HCT116 (cell line): Measurements from ENCODE around the gene SEC11A. TPM values are rescaled to one million over a fixed set of nuclear protein-coding genes. Genes with fewer than 3 reads are reported as not detected.

Experiments
- ATAC-seq: fragments of 200-7000 bp; cut with Tn5 transposase; 2 replicates; pipeline ENCODE4 v1.9.1; 2020; ENCODE audit warnings: mild to moderate bottlenecking, moderate library complexity
- BruUV-seq: library from RNA; stranded (reverse); fragments of 400-500 nt; replicated peaks from 2 replicates; lab custom pipeline; 2021; lab: Mats Ljungman, UMichigan
- CTCF ChIA-PET: fragments of 300-600 bp; sonication (Branson Sonifier 250); formaldehyde crosslinking; loops from one replicate; lab custom pipeline; 2021; ENCODE audit warnings: antibody characterized with exemption; lab: Charles Lee
- POLR2A ChIA-PET: fragments of 300-600, 350-600 bp; sonication (Branson Sonifier 250); formaldehyde crosslinking; loops from one replicate; lab custom pipeline; 2021; ENCODE audit warnings: antibody characterized with exemption; lab: Charles Lee
- RAD21 ChIA-PET, 2 experiments: fragments of 300-600 bp; sonication (Branson Sonifier 250); formaldehyde crosslinking; loops; one replicate each; lab custom pipeline; 2023; ENCODE audit warnings: low total read pairs in 2 of 2; ENCODE audit not compliant: uncharacterized antibody in 2 of 2, unreplicated experiment in 2 of 2, low non-redundant PET in 1 of 2; lab: Charles Lee
- DNase-seq: peaks from one replicate; pipeline ENCODE4 v3.0.0-alpha.2; 2010; ENCODE audit warnings: low read depth, low spot score
- H2AFZ ChIP-seq: fragments of 200-600 bp; shearing (Covaris generic), sonication (generic); 2 replicates; pipeline ENCODE4 v1.6.1; 2017; ENCODE audit warnings: low read depth, mixed run types, mixed read lengths, antibody characterized with exemption, low read length; ENCODE audit not compliant: poor library complexity, severe bottlenecking
- H3K27ac ChIP-seq: 2 replicates; pipeline ENCODE4 v1.5.1; 2012; ENCODE audit warnings: low read depth, low read length
- H3K27me3 ChIP-seq: fragments of 200-600 bp; sonication (generic); 2 replicates; pipeline ENCODE4 v1.6.1; 2016; ENCODE audit warnings: mixed run types, low read length, mixed read lengths; ENCODE audit not compliant: insufficient read depth
- H3K36me3 ChIP-seq, 2 experiments: fragments of 200-500 bp in 1 of 2; fragments of 200-600 bp in 1 of 2; sonication (Bioruptor generic) in 1 of 2; sonication (generic) in 1 of 2; 2 replicates each; pipeline versions ENCODE4 v1.5.1 to v1.6.1; 2014 to 2016; ENCODE audit warnings: low read length in 2 of 2, inconsistent platforms in 1 of 2, mixed read lengths in 1 of 2, mixed run types in 1 of 2; ENCODE audit not compliant: insufficient read depth in 2 of 2, control insufficient read depth in 1 of 2
- H3K4me1 ChIP-seq, 2 experiments: fragments of 200-600 bp in 1 of 2; sonication (generic) in 1 of 2; 2 replicates each; pipeline versions ENCODE4 v1.5.1 to v1.6.1; 2012 to 2017; ENCODE audit warnings: low read length in 2 of 2, inconsistent platforms in 1 of 2, mild to moderate bottlenecking in 1 of 2, mixed read lengths in 1 of 2, mixed run types in 1 of 2, moderate library complexity in 1 of 2; ENCODE audit not compliant: insufficient read depth in 2 of 2, control insufficient read depth in 1 of 2
- H3K4me2 ChIP-seq: fragments of 200-600 bp; sonication (generic); 2 replicates; pipeline ENCODE4 v1.6.1; 2017; ENCODE audit warnings: mixed run types, low read length, mixed read lengths
- H3K4me3 ChIP-seq, 2 experiments: fragments of 200-600 bp in 1 of 2; sonication (generic) in 1 of 2; replicated peaks in 1 of 2; 2 replicates each; pipeline ENCODE4 v1.5.1; 2011 to 2016; ENCODE audit warnings: low read length in 2 of 2, control low read depth in 1 of 2, low read depth in 1 of 2, mild to moderate bottlenecking in 1 of 2, mixed read lengths in 1 of 2, mixed run types in 1 of 2
- H3K79me2 ChIP-seq: fragments of 200-600 bp; sonication (generic); 2 replicates; pipeline ENCODE4 v1.6.1; 2017; ENCODE audit warnings: mild to moderate bottlenecking, mixed run types, low read length, moderate library complexity, mixed read lengths; ENCODE audit not compliant: insufficient read depth
- H3K9ac ChIP-seq: fragments of 200-600 bp; sonication (generic); 2 replicates; pipeline ENCODE4 v1.6.1; 2016; ENCODE audit warnings: low read length, mixed read lengths
- H3K9me2 ChIP-seq: fragments of 200-600 bp; sonication (generic), shearing (Covaris generic); 2 replicates; pipeline ENCODE4 v1.6.1; 2017; ENCODE audit warnings: mixed run types, mild to moderate bottlenecking, moderate library complexity; ENCODE audit not compliant: insufficient read depth
- H3K9me3 ChIP-seq, 2 experiments: fragments of 200-500 bp in 1 of 2; fragments of 200-600 bp in 1 of 2; sonication (Bioruptor generic) in 1 of 2; sonication (generic) in 1 of 2; 2 replicates each; pipeline ENCODE4 v1.6.1; 2014 to 2017; ENCODE audit warnings: low read length in 2 of 2, mixed read lengths in 2 of 2, inconsistent platforms in 1 of 2, low read depth in 1 of 2, mild to moderate bottlenecking in 1 of 2, mixed run types in 1 of 2, moderate library complexity in 1 of 2; ENCODE audit not compliant: control insufficient read depth in 1 of 2, insufficient read depth in 1 of 2
- H4K20me1 ChIP-seq: fragments of 200-600 bp; sonication (generic), shearing (Covaris generic); 2 replicates; pipeline ENCODE4 v1.6.1; 2017; ENCODE audit warnings: mixed run types, mild to moderate bottlenecking, moderate library complexity; ENCODE audit not compliant: insufficient read depth
- CBX3 ChIP-seq: IDR thresholded peaks from 2 replicates; pipeline ENCODE4 v1.6.1; 2012; ENCODE audit warnings: low read depth
- ELF1 ChIP-seq: IDR thresholded peaks from 2 replicates; pipeline ENCODE4 v1.6.1; 2012; ENCODE audit warnings: low read depth, borderline replicate concordance
- EZH2 ChIP-seq: fragments of 200-600 bp; sonication (generic); IDR thresholded peaks from 2 replicates; pipeline ENCODE4 v1.6.1; 2017; ENCODE audit warnings: antibody characterized with exemption, mixed run types
- EZH2phosphoT487 ChIP-seq: fragments of 200-600 bp; IDR thresholded peaks from 2 replicates; pipeline ENCODE4 v1.6.1; 2018; ENCODE audit warnings: antibody characterized with exemption, borderline replicate concordance
- POLR2AphosphoS5 ChIP-seq: IDR thresholded peaks from 2 replicates; pipeline ENCODE4 v1.6.1; 2011; ENCODE audit warnings: mild to moderate bottlenecking, low read depth, low read length, moderate library complexity
- SIN3A ChIP-seq: IDR thresholded peaks from 2 replicates; pipeline ENCODE4 v1.6.1; 2012; ENCODE audit warnings: low read depth
- SP1 ChIP-seq: IDR thresholded peaks from 2 replicates; pipeline ENCODE4 v1.6.1; 2012; ENCODE audit warnings: low read depth
- SRF ChIP-seq: IDR thresholded peaks from 2 replicates; pipeline ENCODE4 v1.6.1; 2012; ENCODE audit warnings: low read depth
- YY1 ChIP-seq: IDR thresholded peaks from 2 replicates; pipeline ENCODE4 v1.6.1; 2011; ENCODE audit warnings: low read length, low read depth, moderate library complexity, mild to moderate bottlenecking; ENCODE audit not compliant: insufficient replicate concordance; ENCODE audit errors: extremely low read depth
- intact Hi-C: fragments of 100-400 bp; cut with micrococcal nuclease; formaldehyde crosslinking; loops from 2 replicates; pipeline ENCODE4 v1.10.0; 2022
- total RNA-seq: library from RNA; stranded (reverse); gene quantifications from one replicate; pipeline ENCODE4 v1.2.1, GENCODE V29; 2021; ENCODE audit not compliant: unreplicated experiment
- TF ChIP-seq, protein P1 (sequence below), 3 experiments: fragments of 200-600 bp in 1 of 3; sonication (generic) in 1 of 3; IDR thresholded peaks in 2 of 3; conservative IDR thresholded peaks in 1 of 3; 2 replicates each; pipeline ENCODE4 v1.5.1; 2012 to 2017; ENCODE audit warnings: low read depth in 2 of 3, low read length in 2 of 3, antibody characterized with exemption in 1 of 3, borderline replicate concordance in 1 of 3, control low read depth in 1 of 3, mild to moderate bottlenecking in 1 of 3, mixed read lengths in 1 of 3, mixed run types in 1 of 3, moderate library complexity in 1 of 3; ENCODE audit not compliant: insufficient read depth in 1 of 3
- TF ChIP-seq, protein P2 (sequence below): IDR thresholded peaks from 2 replicates; pipeline ENCODE4 v1.6.1; 2012; ENCODE audit warnings: low read depth

Gene SEC11A
- total RNA-seq, 1 experiment from 2014 or later: 175 TPM

DNA sequence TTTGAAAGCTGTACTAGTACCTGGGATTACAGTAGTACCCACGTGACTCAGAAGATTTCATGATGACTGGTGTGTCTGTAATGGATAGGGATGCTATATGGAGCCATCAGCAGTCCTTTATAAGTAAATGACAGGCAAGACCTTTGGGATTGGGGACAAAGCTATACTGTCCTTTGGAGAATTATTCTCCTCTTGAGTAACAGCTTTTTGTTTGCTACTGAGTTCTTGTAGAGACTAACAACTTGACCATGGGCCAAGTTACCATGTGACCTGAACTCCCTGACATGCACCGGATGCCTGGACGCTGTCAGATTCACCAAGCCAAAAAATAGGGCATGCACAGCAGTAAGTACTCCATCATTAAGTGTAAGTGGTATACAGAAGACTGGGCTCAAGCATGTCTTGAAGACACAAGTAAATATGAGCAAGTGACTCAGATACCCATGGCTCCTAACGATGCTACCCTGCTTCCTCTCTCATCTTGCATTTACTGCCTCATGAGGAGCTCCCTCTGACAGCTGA lies 12.9 kb downstream of the SEC11A start:
- POLR2A ChIA-PET: interaction anchor here (1.3 kb wide), 1 partner anchor 13 kb away, joined by 4 read pairs; the partner anchor contains the start of gene SEC11A
- H3K9me2 ChIP-seq: no peaks in the 10 kb centered on the region
- no peak overlapping the region for H2AFZ ChIP-seq
- CTCF ChIA-PET: no interaction called here
- no peaks in the 10 kb centered on the region for H3K9me3 ChIP-seq
- peaks cover 100% of the 10 kb centered on the region for H3K79me2 ChIP-seq
- H3K27me3 ChIP-seq: no peaks in the 10 kb centered on the region
- peaks cover 3% of the 10 kb centered on the region; the same call in 1 of the 2 replicates for H4K20me1 ChIP-seq
- no TSS peak for BruUV-seq
- TF ChIP-seq, protein P1, sequence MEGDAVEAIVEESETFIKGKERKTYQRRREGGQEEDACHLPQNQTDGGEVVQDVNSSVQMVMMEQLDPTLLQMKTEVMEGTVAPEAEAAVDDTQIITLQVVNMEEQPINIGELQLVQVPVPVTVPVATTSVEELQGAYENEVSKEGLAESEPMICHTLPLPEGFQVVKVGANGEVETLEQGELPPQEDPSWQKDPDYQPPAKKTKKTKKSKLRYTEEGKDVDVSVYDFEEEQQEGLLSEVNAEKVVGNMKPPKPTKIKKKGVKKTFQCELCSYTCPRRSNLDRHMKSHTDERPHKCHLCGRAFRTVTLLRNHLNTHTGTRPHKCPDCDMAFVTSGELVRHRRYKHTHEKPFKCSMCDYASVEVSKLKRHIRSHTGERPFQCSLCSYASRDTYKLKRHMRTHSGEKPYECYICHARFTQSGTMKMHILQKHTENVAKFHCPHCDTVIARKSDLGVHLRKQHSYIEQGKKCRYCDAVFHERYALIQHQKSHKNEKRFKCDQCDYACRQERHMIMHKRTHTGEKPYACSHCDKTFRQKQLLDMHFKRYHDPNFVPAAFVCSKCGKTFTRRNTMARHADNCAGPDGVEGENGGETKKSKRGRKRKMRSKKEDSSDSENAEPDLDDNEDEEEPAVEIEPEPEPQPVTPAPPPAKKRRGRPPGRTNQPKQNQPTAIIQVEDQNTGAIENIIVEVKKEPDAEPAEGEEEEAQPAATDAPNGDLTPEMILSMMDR (IDR thresholded peaks at IDR 0.05 in 2 of 3, conservative IDR thresholded peaks at IDR 0.05 in 1 of 3; ENCODE audit: borderline replicate concordance in 1 of 3, insufficient read depth in 1 of 3, low read depth in 2 of 3, low read length in 2 of 3): no peak
- TF ChIP-seq SRF (no peak), POLR2AphosphoS5 (no peak), ELF1 (no peak), YY1 (no peak), SIN3A (no peak), EZH2phosphoT487 (no peak), SP1 (no peak), CBX3 (no peak), EZH2 (no peak)
- TF ChIP-seq, protein P2, sequence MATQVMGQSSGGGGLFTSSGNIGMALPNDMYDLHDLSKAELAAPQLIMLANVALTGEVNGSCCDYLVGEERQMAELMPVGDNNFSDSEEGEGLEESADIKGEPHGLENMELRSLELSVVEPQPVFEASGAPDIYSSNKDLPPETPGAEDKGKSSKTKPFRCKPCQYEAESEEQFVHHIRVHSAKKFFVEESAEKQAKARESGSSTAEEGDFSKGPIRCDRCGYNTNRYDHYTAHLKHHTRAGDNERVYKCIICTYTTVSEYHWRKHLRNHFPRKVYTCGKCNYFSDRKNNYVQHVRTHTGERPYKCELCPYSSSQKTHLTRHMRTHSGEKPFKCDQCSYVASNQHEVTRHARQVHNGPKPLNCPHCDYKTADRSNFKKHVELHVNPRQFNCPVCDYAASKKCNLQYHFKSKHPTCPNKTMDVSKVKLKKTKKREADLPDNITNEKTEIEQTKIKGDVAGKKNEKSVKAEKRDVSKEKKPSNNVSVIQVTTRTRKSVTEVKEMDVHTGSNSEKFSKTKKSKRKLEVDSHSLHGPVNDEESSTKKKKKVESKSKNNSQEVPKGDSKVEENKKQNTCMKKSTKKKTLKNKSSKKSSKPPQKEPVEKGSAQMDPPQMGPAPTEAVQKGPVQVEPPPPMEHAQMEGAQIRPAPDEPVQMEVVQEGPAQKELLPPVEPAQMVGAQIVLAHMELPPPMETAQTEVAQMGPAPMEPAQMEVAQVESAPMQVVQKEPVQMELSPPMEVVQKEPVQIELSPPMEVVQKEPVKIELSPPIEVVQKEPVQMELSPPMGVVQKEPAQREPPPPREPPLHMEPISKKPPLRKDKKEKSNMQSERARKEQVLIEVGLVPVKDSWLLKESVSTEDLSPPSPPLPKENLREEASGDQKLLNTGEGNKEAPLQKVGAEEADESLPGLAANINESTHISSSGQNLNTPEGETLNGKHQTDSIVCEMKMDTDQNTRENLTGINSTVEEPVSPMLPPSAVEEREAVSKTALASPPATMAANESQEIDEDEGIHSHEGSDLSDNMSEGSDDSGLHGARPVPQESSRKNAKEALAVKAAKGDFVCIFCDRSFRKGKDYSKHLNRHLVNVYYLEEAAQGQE: no peak
- no peak overlapping the region for H3K4me3 ChIP-seq
- DNase-seq (no peak), ATAC-seq (no peak)
- no peaks in the 10 kb centered on the region for H3K4me1 ChIP-seq
- H3K27ac ChIP-seq: no peak overlapping the region
- no peak overlapping the region for H3K9ac ChIP-seq
- intact Hi-C loops: no loop called here
- H3K4me2 ChIP-seq: no peak overlapping the region
- RAD21 ChIA-PET: no interaction called here
- H3K36me3 ChIP-seq: peaks cover 0 to 4% of the 10 kb centered on the region in 2 experiments; a peak in 1 of 4 replicates
